ENCODE measurements around the gene SP3.

GRCh38 chr2:173963817-173964564 is 1.2 kb downstream of the SP3 start:
- TF ChIP-seq EZH2 (IDR thresholded peaks at IDR 0.05; ENCODE audit: low read length): no peak
- TF ChIP-seq, protein P1, sequence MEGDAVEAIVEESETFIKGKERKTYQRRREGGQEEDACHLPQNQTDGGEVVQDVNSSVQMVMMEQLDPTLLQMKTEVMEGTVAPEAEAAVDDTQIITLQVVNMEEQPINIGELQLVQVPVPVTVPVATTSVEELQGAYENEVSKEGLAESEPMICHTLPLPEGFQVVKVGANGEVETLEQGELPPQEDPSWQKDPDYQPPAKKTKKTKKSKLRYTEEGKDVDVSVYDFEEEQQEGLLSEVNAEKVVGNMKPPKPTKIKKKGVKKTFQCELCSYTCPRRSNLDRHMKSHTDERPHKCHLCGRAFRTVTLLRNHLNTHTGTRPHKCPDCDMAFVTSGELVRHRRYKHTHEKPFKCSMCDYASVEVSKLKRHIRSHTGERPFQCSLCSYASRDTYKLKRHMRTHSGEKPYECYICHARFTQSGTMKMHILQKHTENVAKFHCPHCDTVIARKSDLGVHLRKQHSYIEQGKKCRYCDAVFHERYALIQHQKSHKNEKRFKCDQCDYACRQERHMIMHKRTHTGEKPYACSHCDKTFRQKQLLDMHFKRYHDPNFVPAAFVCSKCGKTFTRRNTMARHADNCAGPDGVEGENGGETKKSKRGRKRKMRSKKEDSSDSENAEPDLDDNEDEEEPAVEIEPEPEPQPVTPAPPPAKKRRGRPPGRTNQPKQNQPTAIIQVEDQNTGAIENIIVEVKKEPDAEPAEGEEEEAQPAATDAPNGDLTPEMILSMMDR (optimal IDR thresholded peaks at IDR 0.05 in 1 of 3, IDR thresholded peaks at IDR 0.05 in 1 of 3, conservative IDR thresholded peaks at IDR 0.05 in 1 of 3; ENCODE audit: extremely low read depth in 1 of 3, insufficient read depth in 2 of 3, low read length in 3 of 3): no peak

Measured in keratinocyte (primary cell).